NCI-H446 (cell line): ENCODE measurements around the gene IGSF6.

Experiments
- DNase-seq, 2 experiments: peaks; one replicate each; lab custom pipeline; 2025; lab: John Stamatoyannopoulos, UW

The IGSF6 gene

DNA sequence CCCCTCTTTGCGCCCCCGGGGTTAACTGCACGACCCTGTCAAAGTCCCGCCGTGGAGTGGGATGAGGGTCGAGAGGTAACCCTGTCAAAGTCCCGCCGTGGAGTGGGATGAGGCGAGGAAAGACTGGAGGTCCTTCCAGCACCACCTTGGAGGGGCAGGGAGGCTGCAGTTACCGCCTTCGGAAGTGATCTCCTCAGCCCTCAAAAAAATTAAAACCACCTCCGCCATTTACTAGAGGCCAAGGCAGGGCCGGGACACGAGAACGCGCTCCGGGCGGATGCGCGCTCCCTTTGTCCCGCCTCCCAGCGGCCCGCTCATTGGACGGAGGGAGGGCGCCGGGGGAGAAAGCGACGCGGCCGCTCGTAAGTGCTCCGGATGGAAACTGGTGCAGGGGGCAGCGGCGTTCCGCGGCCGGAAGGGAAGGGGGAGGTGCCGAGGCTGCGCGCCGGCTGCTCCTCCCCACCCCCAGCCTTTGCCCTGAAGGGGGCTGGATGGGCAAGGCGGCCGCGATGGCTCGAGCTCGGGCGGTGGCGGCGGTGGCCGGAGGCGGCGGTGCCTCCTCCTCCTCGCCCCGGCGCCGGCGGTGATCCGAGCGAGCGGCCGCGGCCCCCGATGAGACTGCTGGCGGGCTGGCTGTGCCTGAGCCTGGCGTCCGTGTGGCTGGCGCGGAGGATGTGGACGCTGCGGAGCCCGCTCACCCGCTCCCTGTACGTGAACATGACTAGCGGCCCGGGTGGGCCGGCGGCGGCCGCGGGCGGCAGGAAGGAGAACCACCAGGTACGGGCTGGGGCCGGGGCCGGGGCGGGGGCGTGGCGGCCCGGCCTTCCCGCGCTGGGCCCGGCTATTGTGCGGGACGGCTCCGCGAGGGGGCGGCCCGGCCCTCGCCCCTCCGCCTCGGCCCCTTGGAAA is 53.0 kb downstream of the IGSF6 start, which contains the start of gene METTL9:
METTL9 (plus strand) TSS at position 456 of the 909 bp plus-strand sequence; CDS start at position 613, 157 bp downstream.
- peak; percentile 81 to 94 for DNase-seq

DNA sequence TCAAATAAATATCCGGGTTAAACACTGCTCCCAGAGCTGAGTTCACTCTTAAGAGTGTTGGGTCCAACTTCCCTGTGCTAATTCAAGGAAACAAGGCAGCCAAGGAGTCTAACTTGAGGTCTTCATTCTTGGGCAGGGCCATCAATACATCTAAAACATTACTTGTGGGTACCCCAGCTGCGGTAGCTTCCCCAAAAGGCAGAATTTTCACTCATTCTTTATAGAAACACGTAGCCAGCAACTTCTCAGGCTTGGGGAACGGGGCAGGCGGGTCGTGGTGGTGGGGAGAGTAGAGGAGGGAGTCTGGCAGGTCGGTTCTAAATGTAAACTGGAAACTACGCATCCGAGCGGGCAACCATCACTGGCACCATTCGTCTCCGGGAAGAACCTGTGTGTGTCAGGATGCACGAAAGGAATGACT is 53.7 kb downstream of the IGSF6 start:
- DNase-seq: no peak

DNA sequence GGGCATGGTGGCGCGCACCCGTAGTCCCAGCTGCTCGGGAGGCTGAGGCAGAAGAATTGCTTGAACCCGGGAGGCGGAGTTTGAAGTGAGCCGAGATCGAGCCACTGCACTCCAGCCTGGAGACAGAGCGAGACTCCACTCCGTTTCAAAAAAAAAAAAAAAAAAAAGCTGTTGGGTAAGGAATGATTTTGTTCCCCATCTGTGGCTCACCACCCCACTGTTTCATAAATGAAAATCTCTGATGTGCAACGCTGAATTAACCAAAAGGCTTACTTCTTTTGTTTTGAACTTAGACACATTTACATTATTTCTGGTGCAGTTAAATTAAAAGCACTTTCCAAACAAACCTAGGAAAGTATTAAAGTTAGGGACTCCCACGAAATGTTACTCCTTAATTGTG is 54.2 kb downstream of the IGSF6 start:
- DNase-seq: no peak

DNA sequence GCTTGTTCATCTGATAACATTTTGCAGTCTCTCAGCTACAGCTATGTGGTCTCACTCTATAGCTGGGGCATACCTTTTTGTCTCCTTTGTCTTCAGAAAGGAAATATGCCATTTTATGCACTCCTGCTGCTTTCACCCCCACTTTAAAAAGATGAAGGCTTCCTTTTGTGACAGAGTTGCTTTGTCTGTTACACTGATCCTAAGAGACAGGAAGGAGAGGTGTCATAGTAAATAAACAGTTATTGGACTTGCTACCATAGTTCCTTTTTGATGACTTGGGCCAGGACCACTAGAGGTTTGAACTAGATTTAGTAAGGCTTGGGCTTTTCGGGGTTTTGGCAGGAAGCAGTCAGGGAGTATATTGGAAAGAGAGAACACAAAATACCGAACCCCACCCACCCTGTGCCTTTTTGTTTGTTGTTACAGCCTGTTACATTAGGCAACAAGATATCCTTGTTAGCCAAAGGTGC is 54.8 kb downstream of the IGSF6 start:
- no peak for DNase-seq

DNA sequence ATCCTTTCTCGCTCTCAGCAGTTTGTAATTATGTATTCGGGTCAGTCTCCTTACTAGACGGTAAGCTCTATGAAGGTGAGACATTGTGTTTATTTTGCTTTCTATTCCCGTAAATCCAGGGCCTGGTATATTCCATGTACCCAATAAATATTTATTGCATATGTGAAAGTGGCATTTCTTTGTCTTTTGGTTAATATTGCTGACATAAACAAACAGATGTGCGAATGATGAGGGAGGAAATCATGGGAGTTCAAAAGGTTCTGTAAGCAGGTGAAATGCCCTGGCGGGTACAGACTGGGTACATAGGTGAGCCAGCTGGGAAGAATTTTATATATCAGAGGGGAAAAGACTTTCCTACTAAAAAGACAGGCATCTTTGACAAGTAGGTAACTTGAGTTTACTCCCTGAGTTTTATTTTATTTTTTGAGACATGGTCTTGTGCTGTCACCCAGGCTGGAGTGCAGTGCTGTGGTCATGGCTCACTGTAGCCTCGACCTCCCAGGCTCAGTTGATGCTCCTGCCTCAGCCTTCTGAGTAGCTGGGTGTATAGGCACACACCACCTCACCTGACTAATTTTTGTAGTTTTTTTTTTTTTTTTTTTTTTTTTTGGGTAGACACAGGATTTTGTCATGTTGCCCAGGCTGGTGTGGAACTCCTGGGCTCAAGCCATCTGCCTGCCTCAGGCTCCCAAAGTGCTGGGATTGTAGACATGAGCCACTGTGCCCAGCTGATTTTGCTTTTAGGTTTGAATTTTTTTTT is 58.7 kb downstream of the IGSF6 start:
- no peak for DNase-seq

DNA sequence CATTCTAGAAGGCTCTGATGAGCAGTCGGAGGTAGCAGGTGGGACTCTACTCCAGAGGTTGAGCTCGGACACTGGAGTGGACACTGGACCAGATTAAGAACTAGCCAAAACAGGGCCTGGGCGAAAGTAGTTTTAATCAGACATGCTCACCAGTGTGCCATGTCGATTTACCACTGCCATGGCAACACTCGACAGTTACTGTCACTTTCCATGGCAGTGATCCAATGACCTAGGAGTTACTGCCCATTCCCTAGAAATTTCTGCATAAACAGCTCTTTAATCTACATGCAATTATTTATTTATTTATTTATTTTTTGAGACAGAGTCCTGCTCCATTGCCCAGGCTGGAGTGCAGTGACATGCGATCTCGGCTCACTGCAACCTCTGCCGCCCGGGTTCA is 60.2 kb downstream of the IGSF6 start:
- DNase-seq: no peak

DNA sequence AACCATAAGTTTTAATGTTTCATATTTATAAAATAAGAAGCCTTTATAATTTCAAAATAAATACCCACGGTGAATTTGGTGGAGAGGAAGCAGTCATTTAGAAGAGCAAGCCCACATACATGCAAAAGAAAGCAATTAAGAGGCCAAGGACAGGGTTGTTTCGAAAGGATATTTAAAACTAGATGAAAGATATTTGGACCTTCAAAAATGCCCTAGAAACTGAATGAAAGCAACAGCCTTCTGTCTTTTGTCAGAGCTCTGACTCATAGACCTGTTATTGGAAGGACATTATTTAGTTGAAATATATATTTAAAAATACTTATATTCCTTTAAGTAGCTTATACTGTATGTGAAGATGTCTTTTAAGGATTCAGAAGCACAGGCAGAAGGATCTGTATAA is 61.6 kb downstream of the IGSF6 start:
- no peak for DNase-seq

DNA sequence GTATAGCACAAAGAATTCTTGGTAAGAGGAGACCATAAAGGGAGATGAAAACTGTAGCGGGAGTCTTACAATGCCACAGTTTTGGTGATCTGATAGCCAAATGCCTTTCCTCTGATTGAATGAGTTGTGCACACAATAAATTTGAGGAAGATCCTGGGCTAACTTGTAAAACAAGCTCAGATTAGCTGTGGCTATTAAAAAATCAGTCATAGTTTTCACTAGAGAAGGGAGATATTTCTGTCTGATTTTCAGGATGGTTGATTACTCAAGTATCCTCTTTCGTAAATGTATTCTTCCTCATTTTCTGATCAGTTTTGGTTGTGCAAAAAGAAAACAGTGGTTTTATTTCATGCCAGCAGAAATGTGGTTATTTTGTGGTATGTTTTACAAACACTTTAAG is 62.1 kb downstream of the IGSF6 start:
- DNase-seq: no peak

DNA sequence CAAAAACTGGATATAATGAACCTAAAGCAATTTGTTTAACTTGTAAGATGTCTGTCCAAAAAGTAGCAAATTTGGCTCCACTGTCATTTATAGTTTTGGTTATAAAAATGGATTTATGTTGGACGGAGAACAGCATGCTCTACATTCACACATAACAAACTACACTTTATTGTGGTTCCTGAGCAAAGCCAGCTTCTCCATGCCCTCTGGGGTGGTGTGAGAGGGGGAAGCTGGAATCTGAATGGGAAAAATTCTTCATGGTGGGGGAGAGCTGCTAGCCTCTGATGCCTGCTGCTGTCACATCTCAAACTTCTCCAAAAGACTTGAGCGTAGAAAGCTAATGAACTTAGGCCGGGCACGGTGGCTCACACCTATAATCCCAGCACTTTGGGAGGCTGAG is 62.9 kb downstream of the IGSF6 start:
- no peak for DNase-seq
